Measurements from ENCODE around the gene WDR81. TPM values are rescaled to one million over a fixed set of nuclear protein-coding genes. Genes with fewer than 3 reads are reported as not detected.

The WDR81 gene
- 18.5 TPM for total RNA-seq

DNA sequence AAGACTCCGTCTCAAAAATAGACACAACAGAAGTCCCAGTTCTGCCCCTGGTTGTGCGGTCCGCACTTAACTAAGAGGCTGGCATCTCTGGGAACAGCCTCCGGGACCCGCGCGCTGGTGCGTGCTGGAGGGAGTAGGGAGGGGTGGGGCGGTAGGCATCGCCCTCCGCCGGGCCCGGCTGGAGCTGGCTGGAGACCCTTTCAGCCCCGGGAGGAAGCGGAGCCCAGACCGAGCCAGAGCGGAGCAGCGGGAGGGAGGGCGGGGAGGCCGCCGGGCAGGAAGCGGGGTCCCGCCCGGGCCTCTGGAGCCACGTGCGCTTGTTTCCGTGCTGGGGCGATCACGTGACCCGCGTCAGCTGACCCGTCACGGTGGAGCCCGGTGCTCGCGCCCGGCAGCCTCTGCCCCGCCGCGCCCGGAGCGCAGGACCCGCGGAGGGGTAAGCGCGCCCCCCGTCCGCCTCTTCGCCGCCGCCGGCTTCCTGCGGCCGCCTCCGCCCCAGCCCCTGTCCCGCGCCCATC, at the start of gene WDR81:
WDR81 (plus strand) TSS at position 354 of the 518 bp plus-strand sequence. CDS start 256 bp downstream, outside the sequence.

GRCh38 chr17:1684378-1685189, 39.9 kb upstream of the WDR81 start, which contains the start of gene PRPF8:
Gene PRPF8, minus strand, starts transcription at chr17:1684867. Its CDS starts 296 bp downstream, at chr17:1684571.

DNA sequence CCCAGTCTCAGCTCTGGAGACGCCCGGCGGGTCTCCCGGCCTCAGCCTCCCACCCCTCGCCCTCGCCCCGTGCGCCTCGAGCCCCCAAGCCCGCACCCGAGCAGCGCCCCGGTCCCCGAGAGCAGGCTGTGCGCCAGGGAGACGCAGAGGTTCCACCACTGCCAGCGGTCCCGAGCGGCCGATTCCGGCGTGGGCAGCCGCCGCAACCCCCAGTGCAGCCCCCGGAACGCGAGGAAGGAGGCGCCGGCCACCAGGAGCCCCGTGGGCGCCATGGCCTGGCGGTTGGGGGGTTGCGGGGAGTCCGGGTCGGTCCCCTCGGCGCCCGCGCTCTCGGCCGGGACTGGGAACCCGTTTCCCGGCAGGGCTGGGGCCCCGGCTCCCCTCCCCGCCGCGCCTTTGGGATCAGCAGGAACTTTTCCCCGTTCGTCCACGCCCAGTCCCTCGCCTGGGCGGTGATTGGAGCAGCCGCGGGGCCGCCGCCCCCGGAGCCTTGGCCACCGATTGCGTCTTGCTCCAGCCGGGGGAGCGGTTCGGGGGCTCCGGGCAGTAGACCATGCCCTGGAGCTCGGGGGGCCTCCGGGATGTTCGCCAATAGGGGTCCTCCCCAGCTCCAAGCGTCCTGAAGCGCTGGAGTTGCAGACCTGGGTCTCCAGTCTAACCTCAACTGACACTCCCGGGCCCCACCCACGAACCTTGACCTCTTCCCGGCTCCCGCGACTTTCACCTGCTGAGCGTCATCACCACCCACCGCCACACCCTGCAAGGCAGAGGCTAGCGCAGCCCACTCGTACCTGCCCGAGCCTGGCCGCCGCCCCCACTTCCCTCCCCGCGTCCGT, 14.3 kb upstream of the WDR81 start, which contains the start of gene TLCD2:
TLCD2 (minus strand) TSS at position 407 of the 836 bp plus-strand sequence; CDS start at position 272, 135 bp downstream.

GRCh38 chr17:1742371-1743087, 18.0 kb downstream of the WDR81 start, which contains the start of gene SERPINF2:
Gene SERPINF2, plus strand, starts transcription at chr17:1742871. Its CDS starts 2,125 bp downstream, at chr17:1744996.

Other genes with a start within 250 kb of the WDR81 start
- 17.8 TPM for gene MYO1C, start 232.0 kb upstream of the WDR81 start, total RNA-seq
- 49.5 TPM for gene INPP5K, start 208.1 kb upstream of the WDR81 start, total RNA-seq
- gene PITPNA, start 161.9 kb upstream of the WDR81 start, total RNA-seq = 26.0 TPM
- gene SLC43A2, start 95.9 kb upstream of the WDR81 start, total RNA-seq = 25.7 TPM
- 3.1 TPM for gene SCARF1, start 79.0 kb upstream of the WDR81 start, total RNA-seq
- 1.6 TPM for gene RILP, start 74.8 kb upstream of the WDR81 start, total RNA-seq
- gene PRPF8, start 39.8 kb upstream of the WDR81 start, total RNA-seq = 183 TPM
- gene TLCD2, start 14.3 kb upstream of the WDR81 start, total RNA-seq = 0.31 TPM
- gene SERPINF2, start 18.2 kb downstream of the WDR81 start, total RNA-seq = 0.31 TPM
- gene SERPINF1, start 37.4 kb downstream of the WDR81 start, total RNA-seq = 2.8 TPM
- gene SMYD4, start 105.2 kb downstream of the WDR81 start, total RNA-seq = 19.4 TPM
- gene RPA1, start 105.3 kb downstream of the WDR81 start, total RNA-seq = 16.0 TPM